OCI-M1 (cell line): ENCODE measurements around the gene RABGAP1L.
"Not testable (repeated sequence)": the region's sequence is repeated elsewhere in the genome, so short reads cannot be mapped to it uniquely, and the experiment has no call there.

Experiments
- DNase-seq: peaks from one replicate; lab custom pipeline; 2025; lab: John Stamatoyannopoulos, UW

The RABGAP1L gene

GRCh38 chr1:174297351-174297750 is 138.0 kb downstream of the RABGAP1L start:
- no peak for DNase-seq

- DNase-seq, result no peak
Observed at GRCh38 chr1:174301295-174302077, 142.2 kb downstream of the RABGAP1L start.

DNA sequence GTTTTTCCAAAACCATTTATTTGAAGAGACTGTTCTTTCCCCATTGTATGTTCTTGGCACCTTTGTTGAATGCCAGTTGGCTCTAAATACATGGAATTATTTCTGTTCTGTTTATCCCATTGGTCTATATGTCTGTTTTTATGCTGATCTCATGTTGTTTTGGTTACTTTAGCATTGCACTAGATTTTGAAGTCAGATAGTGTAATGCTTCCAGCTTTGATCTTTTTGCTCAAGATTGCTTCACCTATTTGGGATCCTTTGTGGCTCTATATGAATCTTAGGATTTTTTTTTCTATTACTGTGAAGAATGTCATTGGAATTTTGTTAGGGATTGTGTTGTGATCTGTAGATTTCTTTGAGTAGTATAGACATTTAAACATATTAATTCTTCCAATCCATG is 149.3 kb downstream of the RABGAP1L start:
- peak; percentile 14 for DNase-seq

- no peak for DNase-seq
Observed at GRCh38 chr1:174309490-174309889, 150.2 kb downstream of the RABGAP1L start.

DNA sequence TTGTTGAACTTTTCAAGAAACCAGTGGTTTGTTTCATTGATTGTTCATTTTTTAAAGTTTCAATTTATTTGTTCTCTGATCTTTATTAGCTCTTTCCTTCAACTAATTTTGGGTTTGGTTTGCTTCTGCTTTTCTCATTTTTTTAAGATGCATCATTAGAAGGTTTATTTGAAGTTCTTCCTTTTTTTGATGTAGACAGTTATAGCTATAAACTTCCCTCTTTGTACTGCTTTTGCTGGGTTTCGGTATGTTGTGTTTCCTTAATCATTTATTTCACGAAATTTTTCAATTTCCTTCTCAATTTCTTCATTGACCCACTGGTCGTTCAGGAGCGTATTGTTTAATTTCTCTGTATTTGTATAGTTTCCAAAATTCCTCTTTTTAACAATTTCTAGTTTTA is 155.1 kb downstream of the RABGAP1L start:
- DNase-seq, result no peak

DNA sequence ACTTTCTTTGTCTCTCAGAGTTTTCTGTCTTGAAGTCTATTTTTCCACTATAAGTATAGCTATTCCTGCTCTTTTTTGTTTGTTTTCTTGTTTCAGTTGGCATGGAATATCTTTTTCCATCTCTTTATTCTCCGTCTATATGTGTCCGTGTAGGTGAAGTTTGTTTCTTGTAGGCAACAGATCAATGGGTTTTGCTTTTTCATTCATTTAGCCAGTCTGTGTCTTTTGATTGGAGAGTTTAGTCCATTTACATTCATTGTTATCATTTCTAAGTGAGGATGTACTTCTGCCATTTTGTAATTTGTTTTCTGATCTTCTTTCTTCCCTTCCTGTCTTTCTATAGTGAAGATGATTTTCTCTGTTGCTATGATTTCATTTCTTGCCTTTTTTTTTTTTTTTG is 155.9 kb downstream of the RABGAP1L start:
- DNase-seq, result no peak

GRCh38 chr1:174320897-174321296 is 161.6 kb downstream of the RABGAP1L start:
- DNase-seq, result not testable (repeated sequence)

DNA sequence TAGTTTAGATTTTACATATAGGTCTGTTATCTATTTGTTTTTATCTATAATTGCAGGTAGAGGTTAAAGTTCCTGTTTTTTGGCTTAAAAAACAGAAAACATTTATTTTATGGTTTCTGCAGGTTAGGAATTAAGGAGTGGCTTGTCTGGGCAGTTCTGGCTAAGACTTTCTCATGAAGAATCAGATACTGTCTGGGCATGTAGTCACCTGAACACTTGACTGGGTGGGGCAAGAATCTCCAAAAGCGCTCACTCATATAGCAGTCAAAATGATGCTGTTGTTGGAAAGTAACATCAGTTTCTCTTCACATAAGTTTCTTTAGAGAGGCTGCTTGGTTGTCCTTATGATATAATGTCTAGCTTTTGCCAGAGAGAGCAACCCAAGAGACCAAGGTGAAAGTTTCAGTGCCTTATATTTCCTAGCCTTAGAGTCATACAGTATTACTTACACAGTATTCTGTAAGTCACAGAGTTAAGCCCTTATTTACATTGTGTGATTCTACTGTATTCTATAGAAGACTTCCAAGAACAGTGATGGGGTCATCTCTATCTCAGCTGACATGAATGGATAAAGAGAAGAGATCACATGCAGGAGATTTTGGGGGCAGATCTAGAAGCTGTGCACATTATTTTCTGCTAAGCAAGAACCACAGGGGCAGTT is 163.0 kb downstream of the RABGAP1L start:
- no peak for DNase-seq

DNA sequence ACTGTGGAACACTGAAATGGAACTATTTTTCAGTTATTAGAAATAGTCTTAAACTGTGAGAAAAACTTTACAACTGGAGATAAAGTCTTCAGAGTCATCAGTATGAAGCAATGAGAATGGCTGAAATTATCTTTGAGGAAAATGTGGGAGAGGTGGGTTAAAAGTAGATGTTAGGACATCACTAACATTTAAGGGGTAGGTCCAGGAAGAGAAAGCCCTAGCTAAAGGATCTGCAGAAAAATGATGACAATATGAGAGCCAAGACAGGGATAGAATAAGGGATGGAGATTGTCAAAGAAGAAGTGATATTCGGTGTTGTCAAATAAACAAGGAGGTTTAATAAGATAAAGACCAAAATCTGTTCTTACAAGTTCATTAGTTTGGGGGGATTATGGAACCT is 165.2 kb downstream of the RABGAP1L start:
- no peak for DNase-seq

DNA sequence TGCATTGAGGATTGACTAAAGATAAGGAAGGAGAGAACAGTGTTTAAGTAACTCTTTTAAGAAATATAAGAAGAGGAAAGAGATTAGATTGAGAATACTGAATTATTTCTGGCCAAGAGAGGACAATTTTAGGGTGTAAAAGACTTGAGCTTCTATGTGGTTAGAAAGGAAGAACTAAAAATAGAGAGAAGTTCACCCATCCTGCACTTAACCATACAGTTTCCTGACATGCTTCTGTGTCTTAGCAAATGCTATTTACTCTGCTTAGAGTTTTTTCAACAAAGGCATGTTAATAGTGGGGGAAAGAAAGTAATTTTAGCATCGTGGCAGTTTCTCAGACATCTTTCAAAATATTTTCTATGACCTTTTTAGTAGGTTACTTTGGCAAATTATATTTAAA is 165.6 kb downstream of the RABGAP1L start:
- no peak for DNase-seq

- DNase-seq, result no peak
Observed at GRCh38 chr1:174326278-174326677, 167.0 kb downstream of the RABGAP1L start.

DNA sequence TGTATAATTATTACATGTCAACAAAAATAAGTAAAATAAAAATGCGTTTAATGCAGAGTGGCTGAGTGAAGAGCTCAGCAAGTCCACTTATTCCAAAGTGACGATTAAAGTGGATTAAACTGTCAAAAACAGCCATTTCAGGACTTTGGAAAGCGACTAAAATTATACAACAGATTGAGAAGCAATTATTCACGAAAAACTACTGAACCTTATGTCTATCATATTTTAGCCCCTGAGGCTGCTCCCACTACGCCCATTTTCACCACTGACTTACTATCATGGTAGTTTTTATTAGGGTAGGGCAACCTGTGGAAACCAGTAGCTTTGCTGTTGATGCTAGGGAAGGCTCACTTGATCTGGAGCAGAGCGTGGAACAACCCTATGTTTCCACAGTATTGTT is 174.1 kb downstream of the RABGAP1L start:
- DNase-seq, result no peak

DNA sequence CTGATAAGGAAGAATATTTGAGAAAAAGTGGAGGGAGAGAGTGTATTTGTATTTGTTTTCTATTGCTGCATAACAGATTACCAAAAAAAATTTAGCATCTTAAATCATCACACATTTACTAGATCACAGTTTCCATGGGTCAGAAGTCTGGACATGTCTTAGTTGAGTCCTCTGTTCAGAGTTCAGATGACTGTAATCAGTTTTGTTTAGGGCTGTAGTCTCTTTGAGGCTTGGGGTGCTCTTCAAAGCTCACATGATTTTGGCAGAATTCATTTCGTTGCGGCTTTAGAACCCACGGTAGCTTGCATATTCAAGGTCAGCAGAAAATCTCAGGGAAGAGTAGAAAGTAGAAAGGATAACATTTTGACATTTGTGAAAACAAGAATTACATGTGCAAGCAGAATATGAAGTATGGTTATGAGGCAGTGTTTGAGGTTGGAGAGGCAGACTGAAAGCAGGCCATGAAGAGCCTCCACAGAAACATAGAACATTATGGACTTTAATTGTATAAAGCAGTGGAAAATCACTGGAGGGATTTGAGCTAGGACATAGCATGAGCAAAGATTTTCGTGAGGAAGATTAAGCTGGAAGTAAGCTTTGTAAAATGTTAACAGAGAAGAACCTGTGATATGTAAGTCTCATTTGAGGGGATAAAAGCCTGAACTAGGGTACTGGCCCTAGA is 177.8 kb downstream of the RABGAP1L start:
- DNase-seq, result no peak

GRCh38 chr1:174340404-174340803 is 181.1 kb downstream of the RABGAP1L start:
- DNase-seq, result not testable (repeated sequence)

- no peak for DNase-seq
Observed at GRCh38 chr1:174344162-174344561, 184.8 kb downstream of the RABGAP1L start.

GRCh38 chr1:174352117-174352516 is 192.8 kb downstream of the RABGAP1L start:
- no peak for DNase-seq

- DNase-seq, result no peak
Observed at GRCh38 chr1:174352883-174353608, 193.7 kb downstream of the RABGAP1L start.

- peak; percentile 56 for DNase-seq
Observed at GRCh38 chr1:174358344-174358743, 199.0 kb downstream of the RABGAP1L start.

DNA sequence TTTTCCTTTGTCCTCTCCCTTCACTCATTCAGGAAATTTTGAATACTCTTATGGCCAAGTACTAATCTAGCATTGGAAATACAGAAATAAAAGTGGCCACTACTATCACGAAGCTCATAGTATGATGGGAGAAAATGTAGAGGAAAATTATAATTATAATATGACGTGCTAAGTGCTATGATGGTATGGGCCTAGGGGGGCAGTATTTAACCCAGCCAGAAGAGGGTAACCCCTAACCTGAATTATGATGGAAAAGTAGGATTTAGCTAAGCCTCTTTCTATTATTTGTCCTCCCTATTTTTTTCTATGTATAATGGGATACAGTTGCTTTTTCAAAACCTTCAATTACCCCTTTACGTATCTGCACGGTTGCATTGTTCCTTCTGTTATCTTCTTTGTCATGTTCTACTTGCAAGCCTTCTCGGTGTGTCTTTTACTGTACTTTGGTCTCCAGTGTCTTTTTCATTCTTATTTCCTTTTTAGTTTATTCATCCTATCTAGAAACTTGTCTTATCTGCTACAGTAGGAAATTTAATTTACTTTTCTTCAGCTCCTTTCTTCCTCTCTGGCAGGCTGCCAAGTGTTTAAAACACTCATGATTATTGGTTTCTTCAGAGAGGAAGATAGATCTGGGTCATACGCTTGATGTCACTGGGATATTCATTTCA is 199.6 kb downstream of the RABGAP1L start:
- peak; percentile 44 for DNase-seq

DNA sequence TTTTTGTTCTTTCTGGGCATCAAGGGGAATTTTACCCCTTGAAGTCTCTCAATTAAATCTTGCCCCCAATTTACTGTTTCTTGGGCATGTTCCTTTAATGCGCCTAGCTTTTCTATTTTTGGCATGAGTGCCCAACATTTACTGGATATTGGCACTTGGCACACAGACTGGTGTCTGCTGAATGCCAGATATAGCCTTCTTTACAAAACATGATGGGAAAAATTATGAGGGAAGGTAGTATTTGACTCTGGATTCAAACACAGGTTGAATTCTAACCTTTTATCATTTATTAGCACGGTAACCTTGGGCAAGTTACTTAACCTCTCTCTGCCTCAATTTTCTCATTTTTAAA is 200.1 kb downstream of the RABGAP1L start:
- DNase-seq, result no peak

- DNase-seq, result no peak
Observed at GRCh38 chr1:174364996-174365736, 205.8 kb downstream of the RABGAP1L start.
